ENCODE data around the gene SKIC3.

DNA sequence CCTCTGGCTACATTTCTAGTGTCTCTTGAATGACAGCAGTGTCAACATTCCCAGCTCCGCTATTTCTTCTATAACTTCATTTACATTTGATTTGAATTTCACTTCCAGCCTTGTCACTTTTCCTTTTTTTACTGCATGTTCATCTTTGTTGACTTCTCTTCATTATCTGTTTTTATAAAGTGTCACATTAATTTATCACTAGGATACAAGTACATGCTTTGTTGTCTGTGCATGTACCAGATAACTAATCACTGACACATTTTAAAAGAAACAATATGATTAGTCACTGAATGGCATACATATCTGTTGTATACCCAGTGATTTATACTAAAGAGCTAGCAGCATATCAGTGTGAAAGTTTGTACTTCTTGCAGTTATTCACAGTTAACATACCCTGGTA is 29.2 kb upstream of the SKIC3 start:
- TF ChIP-seq, protein P1, sequence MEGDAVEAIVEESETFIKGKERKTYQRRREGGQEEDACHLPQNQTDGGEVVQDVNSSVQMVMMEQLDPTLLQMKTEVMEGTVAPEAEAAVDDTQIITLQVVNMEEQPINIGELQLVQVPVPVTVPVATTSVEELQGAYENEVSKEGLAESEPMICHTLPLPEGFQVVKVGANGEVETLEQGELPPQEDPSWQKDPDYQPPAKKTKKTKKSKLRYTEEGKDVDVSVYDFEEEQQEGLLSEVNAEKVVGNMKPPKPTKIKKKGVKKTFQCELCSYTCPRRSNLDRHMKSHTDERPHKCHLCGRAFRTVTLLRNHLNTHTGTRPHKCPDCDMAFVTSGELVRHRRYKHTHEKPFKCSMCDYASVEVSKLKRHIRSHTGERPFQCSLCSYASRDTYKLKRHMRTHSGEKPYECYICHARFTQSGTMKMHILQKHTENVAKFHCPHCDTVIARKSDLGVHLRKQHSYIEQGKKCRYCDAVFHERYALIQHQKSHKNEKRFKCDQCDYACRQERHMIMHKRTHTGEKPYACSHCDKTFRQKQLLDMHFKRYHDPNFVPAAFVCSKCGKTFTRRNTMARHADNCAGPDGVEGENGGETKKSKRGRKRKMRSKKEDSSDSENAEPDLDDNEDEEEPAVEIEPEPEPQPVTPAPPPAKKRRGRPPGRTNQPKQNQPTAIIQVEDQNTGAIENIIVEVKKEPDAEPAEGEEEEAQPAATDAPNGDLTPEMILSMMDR (IDR thresholded peaks at IDR 0.05; ENCODE audit: low read depth, low read length), result no peak
- TF ChIP-seq EZH2phosphoT487 (IDR thresholded peaks at IDR 0.05; ENCODE audit: low read depth), result no peak

All from OCI-LY3 (cell line).